Kidney capillary endothelial cell (primary cell): ENCODE results near the gene ARSB.
"Not testable (repeated sequence)": the region's sequence is repeated elsewhere in the genome, so short reads cannot be mapped to it uniquely, and the experiment has no call there.

ENCODE experiments used
- DNase-seq: peaks from one replicate; pipeline ENCODE4 v3.0.0-alpha.2; 2018; ENCODE audit warnings: low spot score

ARSB gene

DNA sequence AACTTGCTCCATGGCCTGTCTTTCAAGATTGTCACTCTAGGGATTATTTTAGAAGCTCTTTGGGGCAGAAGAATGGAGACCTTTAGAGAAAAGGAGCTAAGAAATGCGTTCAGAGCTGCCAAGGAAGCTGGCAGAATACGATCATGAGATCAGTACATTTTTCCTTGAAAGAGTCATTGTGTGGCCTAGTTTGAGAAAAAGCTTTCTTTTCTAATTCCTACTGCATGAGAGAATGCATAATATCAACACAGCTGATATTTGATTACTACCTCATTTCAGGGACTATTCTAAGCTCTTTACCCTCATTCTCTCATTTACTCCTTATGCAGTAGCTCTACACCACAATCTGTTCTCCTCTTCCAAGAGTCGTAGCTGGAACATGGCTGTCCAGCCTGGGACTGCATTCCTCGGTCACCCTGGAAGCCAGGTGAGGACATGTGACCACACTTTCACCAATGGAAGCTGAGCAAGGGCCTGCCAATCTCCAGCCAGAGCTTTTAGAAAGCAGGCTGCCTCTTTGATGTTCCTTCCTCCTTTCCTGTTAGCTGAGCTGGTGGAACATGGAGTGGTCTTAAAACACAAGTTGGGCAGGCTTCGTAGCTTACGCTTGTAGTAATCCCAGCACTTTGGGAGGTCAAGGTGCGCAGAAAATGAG lies 237.3 kb downstream of the ARSB start:
- DNase-seq: no peak

- DNase-seq: no peak
Measured at GRCh38 chr5:78747055-78747454, 238.1 kb downstream of the ARSB start.

DNA sequence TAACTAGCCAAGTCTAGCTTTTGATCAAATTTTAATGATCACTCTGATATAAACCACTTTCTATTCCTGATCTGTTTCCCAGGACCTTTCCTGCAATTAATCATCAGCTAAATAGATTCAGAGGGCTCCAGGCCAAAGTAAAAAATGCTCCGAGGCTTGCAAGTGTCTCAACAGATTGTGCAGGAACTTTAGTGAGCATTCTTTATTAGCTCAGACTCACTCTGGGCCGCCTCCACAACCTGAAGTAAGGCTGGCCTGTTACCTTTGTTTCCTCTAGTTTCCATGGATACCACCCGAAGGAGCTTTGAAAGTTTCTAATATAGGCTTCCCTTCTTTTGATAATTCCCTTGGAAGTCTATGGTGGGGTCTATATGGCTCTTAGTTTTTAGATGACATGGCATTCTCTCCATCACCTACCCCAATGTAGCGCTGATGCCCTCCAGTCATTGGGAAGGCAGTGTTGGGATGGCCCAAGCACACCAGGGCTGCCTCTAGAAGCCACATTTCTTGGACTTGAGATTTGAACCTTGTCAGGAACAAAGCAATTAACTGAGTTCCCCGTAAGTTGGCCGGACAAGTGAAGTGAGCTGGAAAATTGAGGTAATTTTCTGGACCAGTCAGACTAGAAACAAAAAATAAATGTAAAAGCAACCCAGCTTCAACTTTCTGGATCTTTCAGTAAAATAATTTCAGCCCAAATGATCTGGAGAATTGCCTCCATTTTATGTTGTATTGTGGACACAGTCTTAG lies 238.9 kb downstream of the ARSB start:
- DNase-seq: no peak

GRCh38 chr5:78744951-78745534 lies 240.1 kb downstream of the ARSB start:
- DNase-seq: no peak

- no peak for DNase-seq
Measured at GRCh38 chr5:78741019-78741418, 244.1 kb downstream of the ARSB start.

GRCh38 chr5:78738693-78739300 lies 246.3 kb downstream of the ARSB start:
- no peak for DNase-seq

GRCh38 chr5:78738104-78738503 lies 247.0 kb downstream of the ARSB start:
- no peak for DNase-seq

DNA sequence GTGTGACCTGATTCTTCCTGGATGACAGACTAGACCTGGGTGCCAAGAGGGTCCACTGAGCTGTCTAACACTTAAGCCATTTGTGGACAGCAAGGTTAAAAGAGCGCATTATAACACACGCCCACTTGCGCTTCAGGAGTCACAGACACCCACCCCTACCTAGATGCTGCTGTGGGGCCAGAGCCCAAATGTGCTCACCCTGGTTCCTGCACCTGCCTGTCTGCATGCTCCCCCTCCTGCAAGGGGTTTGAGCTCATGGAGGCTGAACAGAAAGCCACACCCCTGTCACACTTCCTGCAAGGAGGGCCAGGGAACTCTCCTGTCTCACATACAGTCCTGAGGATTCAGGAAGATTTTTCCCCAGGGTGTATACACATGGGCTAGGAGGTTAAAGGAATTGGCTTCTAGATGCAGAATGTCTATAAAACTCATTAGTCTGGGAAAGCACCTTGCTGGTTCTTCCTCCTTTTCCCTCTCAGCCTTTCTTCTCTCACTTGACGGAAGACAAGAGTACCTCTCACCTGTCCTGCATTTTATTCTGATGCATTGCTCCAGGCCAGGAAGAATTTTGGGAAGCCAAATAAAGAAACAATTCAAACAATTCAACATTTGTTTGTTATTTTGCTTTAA lies 249.2 kb downstream of the ARSB start:
- no peak for DNase-seq

DNA sequence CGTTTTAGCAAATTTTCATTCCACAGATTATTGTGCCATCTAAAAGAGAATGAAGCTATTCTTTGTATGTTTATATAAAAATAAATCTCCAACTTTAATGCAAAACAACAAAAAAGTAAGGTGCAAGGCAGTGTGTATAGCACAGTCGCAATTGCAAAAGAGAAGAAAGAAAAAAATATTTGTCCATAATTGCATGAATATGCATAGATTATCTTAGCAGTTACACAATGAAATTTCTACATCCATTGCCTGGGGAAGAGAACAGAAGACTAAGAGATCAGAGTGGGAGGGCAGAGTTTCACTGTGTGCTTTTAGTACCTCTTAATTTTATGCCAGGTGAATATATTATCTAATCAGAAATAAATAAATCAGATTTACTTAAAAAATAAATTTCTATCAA lies 250.2 kb downstream of the ARSB start:
- no peak for DNase-seq

GRCh38 chr5:78734094-78734845 lies 250.8 kb downstream of the ARSB start:
- no peak for DNase-seq

DNA sequence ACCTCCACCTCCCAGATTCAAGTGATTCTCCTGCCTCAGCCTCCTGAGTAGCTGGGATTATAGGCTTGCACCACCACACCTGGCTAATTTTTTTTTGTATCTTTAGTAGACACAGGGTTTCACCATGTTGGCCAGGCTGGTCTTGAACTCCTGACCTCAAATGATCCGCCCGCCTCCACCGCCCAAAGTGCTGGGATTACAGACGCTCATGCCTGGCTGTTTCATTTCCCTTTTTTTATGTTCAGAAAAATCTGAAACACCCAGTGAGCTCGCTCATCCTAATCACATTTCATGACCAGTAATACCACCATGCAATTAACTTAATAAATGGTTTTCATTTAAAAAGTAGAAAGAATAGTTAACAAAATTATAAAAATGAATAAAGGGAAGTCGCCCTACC lies 252.4 kb downstream of the ARSB start:
- not testable (repeated sequence) for DNase-seq

DNA sequence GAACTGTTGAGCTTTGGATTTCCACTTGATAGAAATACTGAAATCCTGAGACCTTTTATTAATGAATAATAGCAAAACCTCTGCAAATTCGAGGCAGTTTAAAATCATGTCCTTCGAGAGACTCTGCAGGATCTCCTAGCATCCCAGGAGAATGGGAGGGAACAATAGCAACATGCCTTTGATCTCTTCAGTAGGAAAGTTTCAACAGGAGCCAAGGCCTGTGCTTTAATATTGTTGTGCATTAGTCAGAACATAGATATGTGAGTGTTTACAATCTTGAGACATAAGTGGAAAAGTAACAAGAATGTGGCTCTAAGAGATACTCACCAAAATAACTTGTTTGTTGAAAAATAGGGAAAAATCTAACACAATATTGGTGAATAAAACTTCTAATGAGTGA lies 253.2 kb downstream of the ARSB start:
- DNase-seq: peak; percentile 17

GRCh38 chr5:78730300-78731094 lies 254.6 kb downstream of the ARSB start:
- DNase-seq: no peak

- no peak for DNase-seq
Measured at GRCh38 chr5:78727786-78728761, 257.0 kb downstream of the ARSB start.
